Activated CD8-positive, alpha-beta T cell treated with anti-CD3 and anti-CD28 coated beads for 36 hours (primary cell): ENCODE measurements around the gene ETS1. TPM values are rescaled to one million over a fixed set of nuclear protein-coding genes. Genes with fewer than 3 reads are reported as not detected.

Experiments used
- ATAC-seq: fragments of 200-7000 bp; cut with Tn5 transposase; one replicate; pipeline ENCODE4 v1.10.0; 2021; ENCODE audit warnings: mild to moderate bottlenecking, moderate library complexity
- CTCF ChIA-PET: fragments of 350-600 bp; sonication (Branson Sonifier 250); formaldehyde crosslinking; loops from one replicate; lab custom pipeline; 2021; ENCODE audit warnings: antibody characterized with exemption; lab: Charles Lee
- POLR2A ChIA-PET: fragments of 350-600 bp; sonication (Branson Sonifier 250); formaldehyde crosslinking; loops from one replicate; lab custom pipeline; 2021; ENCODE audit warnings: antibody characterized with exemption; lab: Charles Lee
- DNase-seq: peaks from one replicate; pipeline ENCODE4 v3.0.0-alpha.2; 2020
- H3K27ac Mint-ChIP-seq: one replicate; pipeline ENCODE4 v1.8.0; 2021; ENCODE audit warnings: mild to moderate bottlenecking, mixed read lengths
- H3K27me3 Mint-ChIP-seq: one replicate; pipeline ENCODE4 v1.8.0; 2021; ENCODE audit warnings: mixed read lengths
- H3K36me3 Mint-ChIP-seq: one replicate; pipeline ENCODE4 v1.8.0; 2021; ENCODE audit warnings: low read depth, mixed read lengths
- H3K4me1 Mint-ChIP-seq: one replicate; pipeline ENCODE4 v1.8.0; 2021; ENCODE audit warnings: low read depth, mixed read lengths
- H3K4me3 Mint-ChIP-seq: one replicate; pipeline ENCODE4 v1.8.0; 2021; ENCODE audit warnings: mild to moderate bottlenecking, moderate library complexity, mixed read lengths
- H3K9me3 Mint-ChIP-seq: one replicate; pipeline ENCODE4 v1.8.0; 2021; ENCODE audit warnings: mixed read lengths
- intact Hi-C: fragments of 100-400 bp; cut with micrococcal nuclease; formaldehyde crosslinking; loops from one replicate; pipeline ENCODE4 v1.10.0; 2022
- total RNA-seq, 2 experiments: library from RNA; stranded (reverse); gene quantifications; one replicate each; pipeline ENCODE4 v1.2.3, GENCODE V29; 2021
- TF ChIP-seq, protein P1 (sequence below): fragments of 200-600 bp; IDR thresholded peaks from one replicate; pipeline ENCODE4 v1.8.0; 2022; ENCODE audit warnings: antibody characterized with exemption, mild to moderate bottlenecking

The ETS1 gene
- total RNA-seq, 2 experiments from 2014 or later, result 527 to 532 TPM

DNA sequence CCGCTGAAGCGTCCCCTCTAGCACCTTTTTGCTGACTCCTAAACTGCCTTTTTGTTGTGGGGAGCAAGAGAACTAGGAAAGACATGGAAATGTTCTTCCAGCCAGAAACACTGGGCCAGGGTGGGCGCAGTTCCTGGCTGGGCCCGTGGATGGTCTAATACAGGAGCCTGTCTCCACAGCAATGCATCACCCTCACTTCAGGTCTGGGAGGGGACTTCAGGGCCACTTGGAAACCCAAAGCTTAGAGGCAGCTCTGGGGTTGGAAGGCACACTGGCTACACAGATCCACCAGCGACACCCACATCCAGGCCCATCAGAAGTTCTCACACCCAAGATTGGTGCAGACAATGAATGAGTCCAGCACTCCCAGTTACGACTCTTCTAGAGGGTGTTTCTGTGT is 120.3 kb downstream of the ETS1 start:
- no peaks in the 10 kb centered on the region for H3K27me3 Mint-ChIP-seq
- peaks cover 95% of the 10 kb centered on the region for H3K4me1 Mint-ChIP-seq
- peak overlapping the region; percentile 68 for H3K4me3 Mint-ChIP-seq
- no peaks in the 10 kb centered on the region for H3K9me3 Mint-ChIP-seq
- peak; percentile 2 for ATAC-seq
- peak overlapping the region; percentile 97 for H3K27ac Mint-ChIP-seq
- POLR2A ChIA-PET, result interaction anchor here (0.6 to 33.4 kb wide), 13 partner anchors 9 to 275 kb away, joined by 3 to 1082 read pairs (median 4); no protein-coding TSS in a partner anchor
- CTCF ChIA-PET, result interaction anchor here (1.4 to 8.9 kb wide), 6 partner anchors 18 to 177 kb away, joined by 3 to 93 read pairs (median 6); no protein-coding TSS in a partner anchor
- TF ChIP-seq, protein P1, sequence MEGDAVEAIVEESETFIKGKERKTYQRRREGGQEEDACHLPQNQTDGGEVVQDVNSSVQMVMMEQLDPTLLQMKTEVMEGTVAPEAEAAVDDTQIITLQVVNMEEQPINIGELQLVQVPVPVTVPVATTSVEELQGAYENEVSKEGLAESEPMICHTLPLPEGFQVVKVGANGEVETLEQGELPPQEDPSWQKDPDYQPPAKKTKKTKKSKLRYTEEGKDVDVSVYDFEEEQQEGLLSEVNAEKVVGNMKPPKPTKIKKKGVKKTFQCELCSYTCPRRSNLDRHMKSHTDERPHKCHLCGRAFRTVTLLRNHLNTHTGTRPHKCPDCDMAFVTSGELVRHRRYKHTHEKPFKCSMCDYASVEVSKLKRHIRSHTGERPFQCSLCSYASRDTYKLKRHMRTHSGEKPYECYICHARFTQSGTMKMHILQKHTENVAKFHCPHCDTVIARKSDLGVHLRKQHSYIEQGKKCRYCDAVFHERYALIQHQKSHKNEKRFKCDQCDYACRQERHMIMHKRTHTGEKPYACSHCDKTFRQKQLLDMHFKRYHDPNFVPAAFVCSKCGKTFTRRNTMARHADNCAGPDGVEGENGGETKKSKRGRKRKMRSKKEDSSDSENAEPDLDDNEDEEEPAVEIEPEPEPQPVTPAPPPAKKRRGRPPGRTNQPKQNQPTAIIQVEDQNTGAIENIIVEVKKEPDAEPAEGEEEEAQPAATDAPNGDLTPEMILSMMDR, result no peak
- peak; percentile 52 for DNase-seq
- H3K36me3 Mint-ChIP-seq, result peaks cover 96% of the 10 kb centered on the region
- intact Hi-C loops, result loop anchor here (5.0 kb wide), 1 partner anchor 45 kb away; no protein-coding TSS in a partner anchor

DNA sequence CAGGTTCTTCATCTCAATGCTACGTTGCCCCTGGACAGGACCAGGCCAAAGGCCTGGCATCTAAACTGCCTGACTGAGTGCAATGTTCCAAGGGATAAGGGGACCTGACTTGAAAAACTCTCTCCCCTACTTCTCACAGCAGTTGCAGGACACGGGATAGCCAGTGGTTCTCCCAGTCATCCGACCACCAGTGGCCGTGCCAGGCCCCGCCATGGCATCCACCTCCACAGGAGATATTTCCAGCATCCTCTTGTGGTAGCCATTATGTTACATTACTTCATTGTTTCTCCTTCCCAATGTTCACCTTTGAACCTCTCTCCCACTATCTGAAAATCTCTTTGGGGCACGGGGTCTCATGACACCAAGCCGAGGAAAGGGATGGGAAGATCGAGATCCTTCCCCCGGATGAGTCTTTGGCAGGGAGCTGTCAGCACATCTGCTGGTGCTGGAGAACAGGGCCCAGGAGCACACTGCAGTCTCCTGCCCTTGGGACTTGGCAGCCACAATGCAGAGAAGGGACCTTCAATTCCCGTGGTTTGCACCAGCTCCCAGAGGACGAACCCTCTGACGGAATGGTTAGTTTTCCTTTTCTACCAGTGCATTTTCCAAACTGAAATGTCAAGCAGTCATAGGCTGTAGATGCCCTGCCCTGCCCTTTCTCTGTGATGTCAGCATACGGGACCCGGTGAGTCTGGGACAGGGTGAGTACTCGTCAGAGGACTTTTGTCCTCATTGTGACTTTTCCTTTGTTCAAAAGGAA is 121.2 kb downstream of the ETS1 start:
- H3K9me3 Mint-ChIP-seq, result no peaks in the 10 kb centered on the region
- no peaks in the 10 kb centered on the region for H3K27me3 Mint-ChIP-seq
- H3K36me3 Mint-ChIP-seq, result peaks cover 96% of the 10 kb centered on the region
- ATAC-seq (no peak), DNase-seq (no peak)
- CTCF ChIA-PET, result interaction anchor here (0.7 to 1.7 kb wide), 14 partner anchors 11 to 365 kb away, joined by 3 to 13 read pairs (median 3); no protein-coding TSS in a partner anchor
- TF ChIP-seq, protein P1, result no peak
- peak overlapping the region; percentile 68 for H3K4me3 Mint-ChIP-seq
- POLR2A ChIA-PET, result interaction anchor here (0.6 to 33.4 kb wide), 13 partner anchors 9 to 294 kb away, joined by 3 to 1082 read pairs (median 4); no protein-coding TSS in a partner anchor
- intact Hi-C loops, result loop anchor here (5.0 kb wide), 1 partner anchor 44 kb away; no protein-coding TSS in a partner anchor
- peak overlapping the region; percentile 97 for H3K27ac Mint-ChIP-seq
- peaks cover 93% of the 10 kb centered on the region for H3K4me1 Mint-ChIP-seq

DNA sequence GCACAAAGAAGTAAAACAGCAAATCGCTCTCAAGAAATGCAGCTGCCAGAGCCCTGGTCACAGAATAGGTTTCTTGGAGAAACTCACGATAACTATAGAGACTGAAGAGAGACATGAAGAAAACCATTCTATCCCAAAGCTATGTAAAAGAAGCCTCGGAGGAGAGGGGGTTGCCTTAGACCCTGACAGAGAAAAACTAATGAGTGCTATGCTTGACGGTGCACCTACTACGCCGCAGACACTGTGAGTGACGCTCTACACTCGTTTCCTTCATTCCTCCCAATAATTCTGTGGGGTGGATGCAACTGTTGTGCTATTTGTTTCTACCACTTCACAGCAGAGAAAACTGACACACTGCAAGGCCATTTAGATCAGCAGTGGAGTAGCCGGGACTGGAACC is 121.8 kb downstream of the ETS1 start:
- H3K9me3 Mint-ChIP-seq, result no peaks in the 10 kb centered on the region
- intact Hi-C loops, result loop anchor here (5.0 kb wide), 1 partner anchor 43 kb away; no protein-coding TSS in a partner anchor
- TF ChIP-seq, protein P1, result no peak
- peaks cover 94% of the 10 kb centered on the region for H3K4me1 Mint-ChIP-seq
- H3K36me3 Mint-ChIP-seq, result peaks cover 98% of the 10 kb centered on the region
- DNase-seq (no peak), ATAC-seq (peak; percentile 9)
- peak overlapping the region; percentile 68 for H3K4me3 Mint-ChIP-seq
- CTCF ChIA-PET, result interaction anchor here (0.7 to 1.7 kb wide), 26 partner anchors 9 to 366 kb away, joined by 3 to 13 read pairs (median 3); no protein-coding TSS in a partner anchor
- no peaks in the 10 kb centered on the region for H3K27me3 Mint-ChIP-seq
- H3K27ac Mint-ChIP-seq, result peak overlapping the region; percentile 97
- POLR2A ChIA-PET, result interaction anchor here (0.7 to 33.4 kb wide), 17 partner anchors 8 to 293 kb away, joined by 3 to 1082 read pairs (median 4); no protein-coding TSS in a partner anchor

DNA sequence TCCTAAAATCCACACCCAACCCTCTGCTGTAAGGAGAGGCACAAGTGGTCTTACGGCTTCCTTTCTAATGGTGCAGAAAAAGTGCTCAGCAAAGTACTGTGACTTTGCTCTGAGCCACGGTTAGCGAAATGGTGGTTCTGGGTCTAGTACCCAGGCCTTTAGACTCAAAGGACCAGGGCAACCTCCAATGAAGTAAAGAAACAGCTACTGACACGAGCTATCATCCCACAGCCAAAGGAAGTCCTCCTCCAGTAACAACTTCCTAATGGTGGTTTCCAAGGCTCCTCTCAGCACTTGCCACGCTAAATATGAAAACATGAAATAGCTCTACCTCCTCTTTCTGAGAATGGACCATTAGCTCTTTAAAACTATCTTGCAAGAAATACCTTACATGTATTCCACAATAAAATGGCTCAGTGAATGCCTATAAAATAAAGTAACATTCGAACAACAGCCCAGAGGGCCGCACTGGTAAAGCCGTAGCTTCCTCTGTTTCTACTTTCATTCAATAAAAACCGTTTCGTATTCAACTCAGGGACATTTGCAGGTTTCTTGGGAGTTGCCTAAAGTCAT is 122.4 kb downstream of the ETS1 start:
- CTCF ChIA-PET, result interaction anchor here (0.7 to 1.7 kb wide), 26 partner anchors 9 to 366 kb away, joined by 3 to 13 read pairs (median 3); no protein-coding TSS in a partner anchor
- peak overlapping the region; percentile 68 for H3K4me3 Mint-ChIP-seq
- intact Hi-C loops, result loop anchor here (5.0 kb wide), 1 partner anchor 43 kb away; no protein-coding TSS in a partner anchor
- ATAC-seq, result no peak
- H3K27ac Mint-ChIP-seq, result peak overlapping the region; percentile 97
- H3K27me3 Mint-ChIP-seq, result no peaks in the 10 kb centered on the region
- DNase-seq, result no peak
- peaks cover 98% of the 10 kb centered on the region for H3K4me1 Mint-ChIP-seq
- H3K36me3 Mint-ChIP-seq, result peaks cover 100% of the 10 kb centered on the region
- TF ChIP-seq, protein P1, result no peak
- no peaks in the 10 kb centered on the region for H3K9me3 Mint-ChIP-seq
- POLR2A ChIA-PET, result interaction anchor here (0.7 to 33.4 kb wide), 17 partner anchors 8 to 293 kb away, joined by 3 to 1082 read pairs (median 4); no protein-coding TSS in a partner anchor
